ENCODE results near the gene ANXA2. TPM values are rescaled to one million over a fixed set of nuclear protein-coding genes. Genes with fewer than 3 reads are reported as not detected.

ANXA2 gene
- total RNA-seq, result 53.1 TPM

GRCh38 chr15:60397772-60398445, at the start of gene ANXA2:
Gene ANXA2 (minus strand): TSS chr15:60397986. CDS start chr15:60386075, 11,911 bp downstream.

Small RNA genes within 50 kb of the gene (small RNA-seq; reads per million reads assigned to genes)
- gene AC087385.3, result not detected

Other genes with a start within 250 kb of the ANXA2 start
- 49.8 TPM for gene ICE2, start 81.2 kb upstream of the ANXA2 start, total RNA-seq